ENCODE data around the gene KIAA1210. TPM values are rescaled to one million over a fixed set of nuclear protein-coding genes. Genes with fewer than 3 reads are reported as not detected.

The KIAA1210 gene
- polyA plus RNA-seq, 1 experiment: not detected

GRCh38 chrX:119042996-119043395 lies 84.6 kb downstream of the KIAA1210 start:
- no peak for TF ChIP-seq CTCF (IDR thresholded peaks at IDR 0.05; ENCODE audit: insufficient read depth, low read depth, low read length)
- DNase-seq (ENCODE audit: low read depth): no peak
- ChIA-PET CTCF (interaction anchor here (0.8 kb wide), 1 partner anchor 38 kb away, joined by 3 read pairs; no protein-coding TSS in a partner anchor), POLR2A (no interaction called here)
- Histone ChIP-seq H3K36me3 (ENCODE audit: control insufficient read depth, insufficient read depth, low read length) (no peaks in the 10 kb centered on the region), H3K27me3 (ENCODE audit: control insufficient read depth, insufficient read depth, low read length) (no peaks in the 10 kb centered on the region), H3K4me3 (ENCODE audit: low read depth, low read length) (no peak overlapping the region)

GRCh38 chrX:119042040-119042439 lies 85.6 kb downstream of the KIAA1210 start:
- CTCF ChIA-PET: no interaction called here
- POLR2A ChIA-PET: no interaction called here

GRCh38 chrX:119041175-119041574 lies 86.4 kb downstream of the KIAA1210 start:
- no peak overlapping the region for H3K4me3 ChIP-seq (ENCODE audit: low read depth, low read length)
- H3K36me3 ChIP-seq (ENCODE audit: control insufficient read depth, insufficient read depth, low read length): no peaks in the 10 kb centered on the region
- peak; percentile 24 for DNase-seq (ENCODE audit: low read depth)
- no peaks in the 10 kb centered on the region for H3K27me3 ChIP-seq (ENCODE audit: control insufficient read depth, insufficient read depth, low read length)
- no peak for TF ChIP-seq CTCF (IDR thresholded peaks at IDR 0.05; ENCODE audit: insufficient read depth, low read depth, low read length)
- CTCF ChIA-PET: interaction anchor here (0.8 kb wide), 1 partner anchor 37 kb away, joined by 3 read pairs; no protein-coding TSS in a partner anchor
- POLR2A ChIA-PET: interaction anchor here (0.5 kb wide), 1 partner anchor 318 kb away, joined by 3 read pairs; no protein-coding TSS in a partner anchor

More at GRCh38 chrX:119042040-119042439, 85.6 kb downstream of the KIAA1210 start:
- Histone ChIP-seq H3K27me3 (ENCODE audit: control insufficient read depth, insufficient read depth, low read length) (no peaks in the 10 kb centered on the region), H3K36me3 (ENCODE audit: control insufficient read depth, insufficient read depth, low read length) (no peaks in the 10 kb centered on the region), H3K4me3 (ENCODE audit: low read depth, low read length) (no peak overlapping the region)
- DNase-seq (ENCODE audit: low read depth): no peak
- TF ChIP-seq CTCF (IDR thresholded peaks at IDR 0.05; ENCODE audit: insufficient read depth, low read depth, low read length): no peak

GRCh38 chrX:119040432-119040831 lies 87.2 kb downstream of the KIAA1210 start:
- no peak for TF ChIP-seq CTCF (IDR thresholded peaks at IDR 0.05; ENCODE audit: insufficient read depth, low read depth, low read length)
- H3K27me3 ChIP-seq (ENCODE audit: control insufficient read depth, insufficient read depth, low read length): no peaks in the 10 kb centered on the region
- no peak for DNase-seq (ENCODE audit: low read depth)
- CTCF ChIA-PET: no interaction called here
- no peak overlapping the region for H3K4me3 ChIP-seq (ENCODE audit: low read depth, low read length)
- no peaks in the 10 kb centered on the region for H3K36me3 ChIP-seq (ENCODE audit: control insufficient read depth, insufficient read depth, low read length)
- POLR2A ChIA-PET: no interaction called here

GRCh38 chrX:119036107-119037029 lies 91.2 kb downstream of the KIAA1210 start:
- H3K27me3 ChIP-seq (ENCODE audit: control insufficient read depth, insufficient read depth, low read length): no peaks in the 10 kb centered on the region
- DNase-seq (ENCODE audit: low read depth): no peak
- H3K36me3 ChIP-seq (ENCODE audit: control insufficient read depth, insufficient read depth, low read length): no peaks in the 10 kb centered on the region
- no peak for TF ChIP-seq CTCF (IDR thresholded peaks at IDR 0.05; ENCODE audit: insufficient read depth, low read depth, low read length)
- H3K4me3 ChIP-seq (ENCODE audit: low read depth, low read length): no peak overlapping the region
- CTCF ChIA-PET: no interaction called here
- POLR2A ChIA-PET: no interaction called here

All from BJ (cell line).